Thyroid gland (tissue), 4 donors: Measurements from ENCODE around the gene USP5. TPM values are rescaled to one million over a fixed set of nuclear protein-coding genes. Genes with fewer than 3 reads are reported as not detected.

Experiments
- DNase-seq, 2 donors: peaks; one replicate each; pipeline ENCODE4 v3.0.0-alpha.2; 2019
- H3K27ac ChIP-seq, 3 donors: fragments of 200-600 bp; sonication (generic); 1 replicate in 2 of 3; 2 replicates in 1 of 3; pipeline ENCODE4 v1.5.1; 2016 to 2019; ENCODE audit warnings: mild to moderate bottlenecking in 1 of 3, moderate library complexity in 1 of 3
- H3K27me3 ChIP-seq: fragments of 200-600 bp; sonication (generic); one replicate; pipeline ENCODE4 v1.5.1; 2019
- H3K36me3 ChIP-seq, 2 donors: fragments of 200-600 bp; sonication (generic); one replicate each; pipeline ENCODE4 v1.5.1; 2016 to 2019
- H3K4me1 ChIP-seq, 2 donors: fragments of 200-600 bp; sonication (generic); one replicate each; pipeline ENCODE4 v1.5.1; 2017 to 2019
- H3K4me3 ChIP-seq, 3 donors: fragments of 200-600 bp; sonication (generic); replicated peaks in 1 of 3; 1 replicate in 2 of 3; 2 replicates in 1 of 3; pipeline ENCODE4 v1.5.1; 2016; ENCODE audit warnings: mild to moderate bottlenecking in 1 of 3
- H3K9me3 ChIP-seq: fragments of 200-600 bp; sonication (generic); one replicate; pipeline ENCODE4 v1.5.1; 2017
- CTCF ChIP-seq, 6 experiments: fragments of 200-600 bp in 3 of 6; fragments of 450-650 bp in 3 of 6; sonication (generic) in 3 of 6; IDR thresholded peaks; one replicate each; pipeline ENCODE4 v1.5.1; 2016 to 2019; ENCODE audit warnings: antibody characterized with exemption in 6 of 6, mild to moderate bottlenecking in 2 of 6, inconsistent platforms in 1 of 6, moderate library complexity in 1 of 6
- POLR2A ChIP-seq, 2 donors: fragments of 450-650 bp; IDR thresholded peaks; one replicate each; pipeline ENCODE4 v1.6.1; 2017; ENCODE audit warnings: antibody characterized with exemption in 2 of 2, mild to moderate bottlenecking in 2 of 2, moderate library complexity in 1 of 2
- WGBS, 2 donors: methylation state at CpG; one replicate each; pipeline ENCODE4 v1.1.5; 2017; 5-methylcytosine and 5-hydroxymethylcytosine counted together
- intact Hi-C: fragments of 100-400 bp; cut with DNase I; formaldehyde crosslinking; loops from one replicate; pipeline ENCODE4 v1.15.1; 2023
- total RNA-seq, 4 donors: library from RNA; depleted of rRNA; stranded (reverse); fragments of >200 nt; gene quantifications; one replicate each; pipeline ENCODE4 v1.2.3, GENCODE V29; 2016

Gene USP5
- total RNA-seq, 4 donors from 2014 or later: 34.7 to 68.6 (median 58.9) TPM

DNA sequence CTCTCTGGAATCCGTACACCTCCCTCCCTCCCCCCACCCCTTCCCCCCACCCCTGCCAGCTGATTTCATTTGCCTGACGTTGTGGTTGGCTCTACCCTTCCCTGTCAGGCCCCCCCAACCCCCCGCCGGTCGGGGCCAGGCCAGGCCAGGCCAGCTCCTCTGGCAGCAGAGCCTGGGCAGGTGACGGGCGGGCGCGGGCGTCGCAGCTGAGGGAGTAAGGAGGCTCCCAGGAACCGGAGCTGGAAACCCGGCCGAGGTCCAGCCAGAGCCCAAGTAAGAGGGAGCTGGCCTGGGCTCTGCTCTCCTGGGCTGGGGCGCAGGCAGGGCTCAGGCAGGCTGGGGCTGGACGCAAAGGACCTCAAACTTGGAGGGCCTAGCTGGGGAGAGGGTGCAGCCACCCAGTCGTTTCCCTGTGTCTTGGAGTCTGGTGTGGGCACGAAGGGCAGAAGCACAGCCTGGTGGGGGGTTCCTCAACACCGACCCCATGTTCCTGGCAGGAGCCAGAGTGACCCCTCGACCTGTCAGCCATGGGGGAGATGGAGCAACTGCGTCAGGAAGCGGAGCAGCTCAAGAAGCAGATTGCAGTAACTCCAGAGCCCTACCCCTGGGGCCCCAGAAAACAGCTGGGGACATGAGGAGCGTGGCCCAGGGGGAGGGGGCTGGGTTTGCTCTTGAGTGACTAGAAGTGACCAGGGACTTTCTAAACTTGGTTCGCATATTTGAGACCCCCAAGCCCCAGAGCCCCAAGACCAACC is 11.0 kb upstream of the USP5 start, which contains the start of gene GNB3:
TSS of gene GNB3 (plus strand) at position 165 of the 755 bp plus-strand sequence. CDS start at position 528, 363 bp downstream.
- 70 to 71% methylated on average over 14 to 22 of the region's 24 CpGs for WGBS, 2 donors
- no peak for DNase-seq
- H3K4me3 ChIP-seq: no peak within 1 kb of the TSS
- TF ChIP-seq CTCF (IDR thresholded peaks at IDR 0.05): no peak
- no peak for TF ChIP-seq POLR2A (IDR thresholded peaks at IDR 0.05)
- intact Hi-C loops: no loop called here
- H3K9me3 ChIP-seq: no peaks in the 10 kb centered on the region
- no peaks in the 10 kb centered on the region for H3K27me3 ChIP-seq
- H3K36me3 ChIP-seq: peaks cover 5 to 10% of the 10 kb centered on the region in 2 donors
- H3K27ac ChIP-seq: no peak within 1 kb of the TSS
- peaks cover 0 to under 1% of the 10 kb centered on the region in 2 donors for H3K4me1 ChIP-seq

DNA sequence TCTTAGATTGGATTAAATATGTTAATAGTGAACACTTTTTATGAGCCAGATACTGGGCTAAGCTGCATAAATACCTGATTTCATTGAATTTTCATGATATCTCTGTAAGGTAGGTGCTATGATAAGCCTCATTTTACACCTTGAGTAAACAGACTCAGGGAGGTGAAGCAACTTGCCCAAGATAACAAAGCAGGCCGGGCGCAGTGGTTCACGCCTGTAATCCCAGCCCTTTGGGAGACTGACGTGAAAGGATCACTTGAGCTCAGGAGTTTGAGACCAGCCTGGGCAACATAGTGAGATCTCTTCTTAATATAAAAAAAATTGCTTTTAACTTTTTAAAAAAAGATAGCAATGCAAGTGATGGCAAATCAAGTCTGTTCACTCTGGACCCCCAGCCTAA is 9.9 kb upstream of the USP5 start:
- Histone ChIP-seq H3K4me3 (no peak overlapping the region), H3K9me3 (no peaks in the 10 kb centered on the region), H3K27me3 (no peaks in the 10 kb centered on the region), H3K4me1 (no peaks in the 10 kb centered on the region), H3K27ac (no peak overlapping the region), H3K36me3 (peaks cover 5 to 10% of the 10 kb centered on the region in 2 donors)
- no peak for DNase-seq
- no peak for TF ChIP-seq POLR2A (IDR thresholded peaks at IDR 0.05)
- no peak for TF ChIP-seq CTCF (IDR thresholded peaks at IDR 0.05)
- intact Hi-C loops: no loop called here
- 90 to 95% methylated on average over 4 of the region's 4 CpGs for WGBS, 2 donors

- 79 to 91% methylated on average over 11 to 13 of the region's 16 CpGs for WGBS, 2 donors
- no peak for DNase-seq
- no peaks in the 10 kb centered on the region for H3K36me3 ChIP-seq
Observed at GRCh38 chr12:6843118-6843902, 8.6 kb upstream of the USP5 start.

DNA sequence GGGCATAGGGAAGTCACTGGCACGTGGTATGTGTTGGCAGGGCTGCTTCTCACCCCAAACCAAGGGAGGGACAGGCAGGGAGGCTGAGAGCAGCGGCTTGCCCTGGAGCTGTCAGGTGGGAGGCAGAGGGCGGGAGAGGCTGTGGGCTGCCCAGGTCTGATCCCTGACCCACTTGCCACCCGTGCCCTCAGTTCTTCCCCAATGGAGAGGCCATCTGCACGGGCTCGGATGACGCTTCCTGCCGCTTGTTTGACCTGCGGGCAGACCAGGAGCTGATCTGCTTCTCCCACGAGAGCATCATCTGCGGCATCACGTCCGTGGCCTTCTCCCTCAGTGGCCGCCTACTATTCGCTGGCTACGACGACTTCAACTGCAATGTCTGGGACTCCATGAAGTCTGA is 6.6 kb upstream of the USP5 start:
- Histone ChIP-seq H3K27ac (no peak overlapping the region), H3K36me3 (no peaks in the 10 kb centered on the region), H3K27me3 (no peaks in the 10 kb centered on the region), H3K4me1 (no peaks in the 10 kb centered on the region), H3K9me3 (no peaks in the 10 kb centered on the region), H3K4me3 (no peak overlapping the region)
- 89 to 95% methylated on average over 15 to 17 of the region's 17 CpGs for WGBS, 2 donors
- no peak for DNase-seq
- intact Hi-C loops: no loop called here
- TF ChIP-seq POLR2A (IDR thresholded peaks at IDR 0.05): no peak
- no peak for TF ChIP-seq CTCF (IDR thresholded peaks at IDR 0.05)

More at GRCh38 chr12:6843118-6843902, 8.6 kb upstream of the USP5 start:
- intact Hi-C loops: no loop called here
- H3K4me1 ChIP-seq: no peaks in the 10 kb centered on the region
- no peak overlapping the region for H3K27ac ChIP-seq
- H3K4me3 ChIP-seq: no peak overlapping the region
- H3K9me3 ChIP-seq: no peaks in the 10 kb centered on the region
- TF ChIP-seq CTCF (IDR thresholded peaks at IDR 0.05) (no peak), POLR2A (IDR thresholded peaks at IDR 0.05) (no peak)
- no peaks in the 10 kb centered on the region for H3K27me3 ChIP-seq
